HG03342 (cell line): ENCODE data around the gene SLC25A26.
"Not testable (repeated sequence)": the region's sequence is repeated elsewhere in the genome, so short reads cannot be mapped to it uniquely, and the experiment has no call there.

Source experiments
- ATAC-seq: cut with Tn5 transposase; IDR thresholded peaks from one replicate; pipeline ENCODE4 v1.9.1; 2021; ENCODE audit warnings: mild to moderate bottlenecking, moderate library complexity; ENCODE audit not compliant: unreplicated experiment

SLC25A26 gene

GRCh38 chr3:66226093-66226492 is 5.3 kb downstream of the SLC25A26 start:
- ATAC-seq, result not testable (repeated sequence)

GRCh38 chr3:66227051-66227450 is 6.2 kb downstream of the SLC25A26 start:
- no peak for ATAC-seq

- ATAC-seq, result no peak
Observed at GRCh38 chr3:66227915-66228314, 7.1 kb downstream of the SLC25A26 start.

GRCh38 chr3:66228707-66229106 is 7.9 kb downstream of the SLC25A26 start:
- no peak for ATAC-seq

GRCh38 chr3:66229931-66230330 is 9.1 kb downstream of the SLC25A26 start:
- no peak for ATAC-seq

- ATAC-seq, result no peak
Observed at GRCh38 chr3:66233033-66233432, 12.2 kb downstream of the SLC25A26 start.

- no peak for ATAC-seq
Observed at GRCh38 chr3:66236281-66236680, 15.5 kb downstream of the SLC25A26 start.

- no peak for ATAC-seq
Observed at GRCh38 chr3:66237552-66237951, 16.8 kb downstream of the SLC25A26 start.

- peak; percentile 63 for ATAC-seq
Observed at GRCh38 chr3:66239513-66240123, 18.8 kb downstream of the SLC25A26 start.

GRCh38 chr3:66241466-66241865 is 20.7 kb downstream of the SLC25A26 start:
- ATAC-seq, result no peak

GRCh38 chr3:66242788-66243464 is 22.1 kb downstream of the SLC25A26 start:
- ATAC-seq, result no peak

GRCh38 chr3:66248641-66249040 is 27.8 kb downstream of the SLC25A26 start:
- no peak for ATAC-seq

- ATAC-seq, result no peak
Observed at GRCh38 chr3:66253790-66254620, 33.2 kb downstream of the SLC25A26 start.

- ATAC-seq, result no peak
Observed at GRCh38 chr3:66255865-66256264, 35.1 kb downstream of the SLC25A26 start.

GRCh38 chr3:66256806-66257205 is 36.0 kb downstream of the SLC25A26 start:
- no peak for ATAC-seq

- ATAC-seq, result no peak
Observed at GRCh38 chr3:66259566-66260255, 38.9 kb downstream of the SLC25A26 start.

GRCh38 chr3:66260431-66260830 is 39.6 kb downstream of the SLC25A26 start:
- ATAC-seq, result no peak

- ATAC-seq, result no peak
Observed at GRCh38 chr3:66261355-66261754, 40.6 kb downstream of the SLC25A26 start.

- no peak for ATAC-seq
Observed at GRCh38 chr3:66265649-66266048, 44.8 kb downstream of the SLC25A26 start.

GRCh38 chr3:66266551-66266950 is 45.8 kb downstream of the SLC25A26 start:
- no peak for ATAC-seq

- ATAC-seq, result no peak
Observed at GRCh38 chr3:66267031-66267430, 46.2 kb downstream of the SLC25A26 start.
